Fibroblast of gingiva (primary cell): ENCODE results near the gene GBF1.
"Not testable (repeated sequence)": the region's sequence is repeated elsewhere in the genome, so short reads cannot be mapped to it uniquely, and the experiment has no call there.

Source experiments
- DNase-seq: peaks from one replicate; pipeline ENCODE4 v3.0.0-alpha.2; 2011; ENCODE audit warnings: low read depth

GBF1 gene

DNA sequence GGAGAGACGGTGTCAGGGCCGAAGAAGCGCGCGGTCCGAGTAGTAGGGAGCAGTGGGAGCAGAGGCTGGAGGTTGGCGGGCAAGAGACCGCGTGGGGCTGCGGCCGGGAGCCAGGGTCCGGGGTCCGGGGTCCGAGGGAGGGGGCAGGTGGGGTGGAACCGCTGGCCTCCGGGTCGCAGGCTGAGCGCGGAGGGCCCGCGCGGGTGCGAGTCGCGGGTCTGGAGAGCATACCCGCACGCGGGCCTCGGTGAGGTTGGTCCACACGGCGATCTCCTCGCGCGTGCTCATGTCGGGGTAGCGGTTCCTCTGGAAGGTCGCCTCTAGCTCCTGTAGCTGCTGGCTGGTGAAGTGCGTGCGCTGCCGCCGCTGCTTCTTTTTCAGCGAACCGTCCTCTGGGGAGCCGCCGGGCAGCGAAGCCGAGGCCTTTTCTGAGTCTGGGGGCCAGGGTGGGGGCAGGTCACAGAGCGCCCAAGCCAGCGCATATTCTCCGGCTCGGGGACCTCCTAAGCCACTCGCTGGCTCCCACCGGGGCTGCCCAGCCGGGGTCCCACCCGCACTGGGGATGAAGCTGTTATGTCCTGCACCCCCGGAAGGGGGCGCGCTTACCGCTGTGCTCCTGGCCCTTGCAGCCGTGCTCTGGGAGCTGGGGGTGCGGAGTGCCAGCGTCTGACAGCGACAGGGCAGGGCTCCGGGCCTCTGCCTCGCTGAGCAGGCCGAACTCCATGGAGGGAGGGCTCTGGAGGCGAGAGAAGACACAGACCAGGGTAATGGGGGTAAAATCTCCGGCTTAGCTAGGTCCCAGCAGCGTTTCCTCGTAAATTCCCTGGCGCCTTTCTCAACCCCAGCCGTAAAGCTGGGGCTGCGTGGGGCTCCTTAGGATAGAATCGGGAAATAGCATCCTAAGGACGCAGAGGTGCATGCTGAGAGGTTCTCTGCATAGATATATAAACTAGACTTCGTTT, 13.7 kb upstream of the GBF1 start:
- no peak for DNase-seq

DNA sequence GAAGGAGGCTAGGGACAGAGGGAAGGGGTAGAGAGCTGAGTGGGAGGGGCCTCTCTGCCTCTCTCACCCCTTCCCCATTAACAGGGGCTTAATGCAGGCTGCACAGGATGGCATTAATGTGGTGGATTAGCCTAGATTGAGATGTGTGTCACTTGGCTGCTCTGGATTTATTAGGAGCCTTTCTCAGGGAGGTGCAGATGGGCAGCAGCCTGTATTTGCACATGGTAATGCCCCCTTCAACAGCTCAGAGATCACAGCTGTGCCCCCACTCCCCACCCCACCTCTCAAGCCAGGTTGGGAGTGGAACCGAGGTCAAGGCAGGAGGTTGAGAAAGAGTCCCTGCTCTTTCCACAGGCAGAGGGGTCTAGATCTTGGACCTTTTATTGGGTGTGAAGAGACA, 11.3 kb upstream of the GBF1 start:
- no peak for DNase-seq

DNA sequence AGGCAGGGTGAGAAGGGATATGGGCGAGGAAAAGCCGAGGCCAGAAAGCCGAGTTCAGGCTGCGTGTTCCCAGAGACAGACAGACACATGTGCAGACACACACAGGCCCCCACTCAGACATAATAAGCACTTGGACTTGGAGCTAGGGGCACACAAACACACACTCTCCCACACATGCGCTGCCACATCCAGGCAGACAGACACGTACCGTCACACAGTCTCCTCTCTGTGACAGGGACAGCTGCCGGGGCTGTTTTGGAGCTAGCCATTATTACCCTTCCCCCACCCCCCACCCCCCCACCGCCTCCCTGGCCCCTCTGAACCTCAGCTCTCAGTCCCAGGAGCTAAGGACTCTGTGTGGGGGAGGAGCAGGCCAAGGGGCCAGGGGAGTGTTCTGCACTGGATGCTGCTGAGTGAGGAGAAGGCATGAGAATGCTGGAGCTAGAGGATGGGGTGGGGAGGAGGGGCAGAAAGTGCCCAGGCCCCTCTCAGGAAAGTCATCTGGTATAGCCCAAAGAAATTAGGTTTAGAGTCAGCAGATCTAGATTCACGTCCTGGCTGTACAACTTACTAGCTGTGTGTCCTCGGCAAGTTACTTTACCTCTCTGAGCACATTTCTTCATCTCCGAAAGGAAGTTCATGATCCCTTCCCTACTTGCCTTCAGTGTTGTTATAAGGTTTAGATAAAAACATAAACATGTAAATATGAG, 10.3 kb upstream of the GBF1 start:
- DNase-seq: no peak

DNA sequence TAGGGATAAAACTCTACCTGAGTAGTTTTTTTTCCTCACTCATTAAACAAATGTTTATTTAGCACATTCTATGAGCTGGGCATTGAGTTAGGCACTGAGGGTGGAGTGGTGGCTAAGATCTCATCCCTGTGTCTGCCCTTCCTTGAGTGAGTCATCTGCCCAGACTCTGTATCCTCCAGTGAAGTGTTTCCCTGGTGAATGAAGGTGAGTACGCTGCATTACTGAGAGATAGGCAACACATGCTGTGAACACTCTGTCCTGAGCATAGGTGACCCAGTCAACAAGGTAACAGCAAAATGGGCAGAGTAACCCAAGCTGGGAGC, 9.8 kb upstream of the GBF1 start:
- DNase-seq: no peak

DNA sequence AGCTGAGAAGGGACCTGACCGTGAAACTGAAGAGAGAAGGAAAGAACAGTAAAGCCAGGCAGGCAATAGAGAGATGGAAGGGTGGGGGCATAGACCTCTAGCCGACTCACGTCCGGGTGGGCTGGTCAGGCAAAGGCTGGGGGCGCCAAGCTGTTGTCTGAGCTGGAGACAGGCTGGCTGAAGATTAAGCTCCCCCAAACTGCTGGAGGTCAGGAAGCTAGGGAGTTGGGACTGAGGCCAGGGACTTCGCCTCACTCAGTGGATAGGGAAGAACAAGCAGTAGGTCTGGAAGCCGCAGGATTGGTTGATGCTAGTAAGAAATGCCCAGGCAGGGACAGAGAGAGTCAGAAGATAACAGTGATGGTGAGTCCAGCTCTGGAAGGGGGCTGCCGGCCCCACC, 9.3 kb upstream of the GBF1 start:
- no peak for DNase-seq

DNA sequence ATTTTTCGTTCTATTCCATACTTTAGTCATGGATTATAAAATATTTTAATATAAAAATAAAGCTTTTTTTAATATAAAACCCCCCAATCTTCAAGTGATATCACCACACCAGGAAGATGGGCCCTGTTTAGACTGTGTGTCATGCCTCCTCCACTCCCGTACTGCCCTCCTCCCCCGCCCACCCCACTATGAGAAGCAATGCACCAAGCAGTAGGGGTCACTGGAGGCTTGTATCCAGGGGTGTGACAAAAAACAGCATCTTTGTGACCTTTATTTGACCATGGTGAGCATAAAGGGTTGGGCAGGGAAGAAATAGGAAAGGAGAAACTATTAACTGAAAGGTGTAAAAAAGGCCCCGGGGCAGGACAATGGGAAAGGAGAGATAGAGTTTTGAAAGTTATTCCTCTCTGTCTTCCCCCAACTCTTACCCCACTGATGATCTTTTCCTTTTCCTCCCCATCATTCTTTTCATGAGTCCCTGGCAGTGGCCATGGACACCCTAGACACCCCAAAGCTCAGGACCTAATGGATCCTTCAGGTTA, 7.5 kb upstream of the GBF1 start:
- DNase-seq: no peak

DNA sequence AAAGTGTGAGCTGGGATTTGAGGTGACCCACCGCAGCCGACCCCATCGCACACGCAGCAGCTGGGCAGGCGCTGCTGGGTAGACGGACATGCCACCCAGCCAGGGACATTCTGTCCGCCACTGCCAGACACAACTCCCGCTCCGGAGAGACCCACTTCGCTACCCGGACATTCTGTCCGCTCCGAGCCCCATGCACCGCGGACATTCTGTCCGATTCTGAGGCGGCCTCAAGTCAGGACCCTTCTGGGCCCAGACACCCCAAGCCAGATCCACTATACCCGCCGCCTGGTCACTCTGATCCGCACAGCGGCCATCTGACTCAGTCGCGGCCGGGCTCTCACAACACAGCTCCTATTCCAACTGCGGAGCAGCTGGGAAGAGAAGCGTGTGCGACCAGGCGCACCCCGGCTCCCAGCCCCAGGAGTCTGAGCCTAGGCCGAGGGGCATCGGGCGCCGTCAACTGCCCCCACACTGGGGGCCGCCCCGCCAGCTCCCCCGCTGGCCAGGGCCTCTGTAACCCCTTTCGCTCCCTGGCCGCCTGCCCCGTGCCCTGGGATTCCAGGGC, 4.8 kb upstream of the GBF1 start:
- DNase-seq: no peak

DNA sequence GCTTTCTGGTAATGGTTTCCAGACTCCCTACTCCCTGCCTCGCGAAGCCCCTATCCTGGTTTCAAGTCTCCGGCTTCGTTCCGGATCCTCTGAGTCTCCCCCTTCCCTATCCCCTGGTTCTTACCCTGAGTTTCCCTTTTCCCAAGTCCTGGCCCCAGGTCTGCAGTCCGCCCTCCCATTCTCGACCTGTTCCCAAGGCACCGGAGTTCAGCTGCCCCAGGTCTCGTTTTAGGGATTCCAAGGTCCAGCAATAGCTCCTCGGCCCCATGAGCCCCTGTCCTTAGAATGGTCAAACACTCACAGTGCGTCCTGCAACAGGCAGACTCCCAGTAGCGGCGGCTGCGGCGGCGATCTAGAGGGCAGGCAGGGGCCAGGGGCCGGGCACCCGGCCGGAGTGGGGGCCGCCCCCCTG, 4.3 kb upstream of the GBF1 start:
- no peak for DNase-seq

DNA sequence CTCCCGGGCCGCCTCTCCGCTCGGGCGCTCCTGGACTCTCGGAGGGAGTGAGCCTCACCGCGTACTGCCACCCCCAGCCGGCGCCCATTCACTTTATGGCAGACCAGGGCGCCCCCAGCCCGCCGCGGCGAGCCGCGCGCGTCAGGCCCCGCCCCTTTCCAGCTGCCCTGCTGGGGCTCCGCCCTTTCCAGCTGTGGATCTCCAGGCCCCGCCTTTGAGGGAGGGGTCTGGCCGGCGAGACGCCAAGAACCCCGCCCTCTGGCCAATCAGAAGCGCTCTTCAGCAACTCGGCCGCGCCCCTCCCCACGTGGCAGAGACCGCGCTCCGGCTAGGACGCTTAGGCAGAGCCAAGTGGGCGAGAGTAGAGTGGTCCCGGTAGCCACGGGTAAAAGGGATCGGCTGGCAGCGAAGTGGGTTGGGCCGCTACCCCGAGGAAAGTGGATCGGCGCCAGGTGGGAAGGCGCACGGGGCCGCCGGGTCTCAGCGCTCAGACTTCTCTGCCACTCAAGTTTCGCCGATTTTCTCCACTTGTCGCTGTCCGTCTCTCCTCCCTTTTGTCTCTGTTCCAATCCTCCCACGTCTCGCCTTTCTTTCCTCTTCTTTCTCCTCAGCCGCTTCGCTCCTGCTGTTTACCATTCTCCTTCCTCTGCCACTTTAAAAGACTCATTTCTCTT, 3.8 kb upstream of the GBF1 start, which contains the start of gene PITX3:
PITX3 (minus strand) TSS at position 69 of the 674 bp plus-strand sequence. CDS start 9,432 bp downstream, outside the sequence.
- peak; percentile 90 for DNase-seq

DNA sequence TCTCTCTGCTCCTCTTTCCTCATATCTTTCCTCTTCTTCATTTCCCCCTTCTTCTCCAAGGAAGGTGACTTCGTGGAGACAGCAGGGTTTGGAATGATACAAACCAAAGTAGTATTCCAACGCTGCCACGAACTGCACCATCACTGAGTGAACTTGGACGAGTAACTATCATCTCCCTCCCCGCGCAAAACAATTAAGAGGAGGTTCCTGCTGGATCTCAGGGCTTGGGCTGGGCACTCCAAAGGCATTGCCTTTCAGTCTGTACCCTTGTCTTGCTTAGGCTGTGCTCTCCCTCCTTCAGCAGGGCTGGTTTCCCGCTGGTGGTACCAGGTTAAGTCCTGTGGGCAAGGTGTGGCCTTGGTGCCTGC, 3.2 kb upstream of the GBF1 start:
- DNase-seq: no peak

DNA sequence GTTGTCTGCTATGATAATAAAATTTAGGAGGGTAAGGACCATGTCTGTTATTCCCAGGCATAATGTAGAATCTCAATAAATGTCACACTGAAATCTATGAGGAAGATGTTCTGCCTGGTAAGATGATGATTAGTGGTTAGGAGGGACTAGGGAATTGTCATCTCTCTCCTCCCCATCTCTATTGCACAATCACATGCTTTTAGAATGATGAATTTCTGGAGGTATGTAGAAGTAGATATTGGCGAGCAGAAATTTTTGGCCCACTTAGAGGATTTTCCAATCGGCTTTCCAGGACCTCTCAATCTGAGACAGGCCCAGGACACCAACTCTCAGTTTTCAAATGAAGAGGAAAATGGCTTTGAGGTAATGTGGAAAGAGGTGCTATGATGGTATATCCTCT, 2.0 kb upstream of the GBF1 start:
- DNase-seq: peak; percentile 83

DNA sequence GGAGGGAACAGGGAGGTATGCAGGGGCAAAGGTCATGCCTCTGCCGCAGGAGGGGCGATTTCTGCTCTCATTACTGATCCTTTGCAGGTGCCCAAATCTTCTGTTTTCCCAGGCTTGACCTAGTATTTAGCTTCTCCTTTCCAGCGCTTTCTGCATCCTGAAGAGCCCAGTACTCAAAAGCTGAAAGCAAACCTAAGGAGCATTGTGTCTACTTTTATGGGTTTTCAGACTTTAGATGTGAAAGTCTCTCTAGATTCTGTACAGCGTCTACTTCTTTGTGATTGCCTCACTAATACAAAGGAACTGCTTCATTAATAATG, 560 bp downstream of the GBF1 start:
- no peak for DNase-seq

DNA sequence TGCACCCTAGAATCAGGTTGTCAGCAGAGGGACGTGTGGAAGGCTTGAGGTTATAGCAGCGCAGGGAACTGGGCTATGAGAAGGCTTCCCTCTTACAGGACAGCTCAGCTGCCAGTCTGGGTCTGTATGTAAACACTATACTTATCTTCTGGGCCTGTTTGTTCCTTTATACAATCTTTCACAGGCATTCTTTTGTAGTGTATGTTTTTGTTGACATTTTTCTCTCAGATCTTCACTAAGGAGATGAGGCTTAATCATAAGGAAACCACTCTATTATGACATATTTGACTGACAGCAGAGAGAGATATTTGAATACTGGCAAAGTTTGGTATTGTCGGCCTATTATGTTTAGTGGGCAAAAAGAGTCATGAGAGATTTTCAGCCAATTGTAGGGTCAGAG, 929 bp downstream of the GBF1 start:
- DNase-seq: peak; percentile 37

DNA sequence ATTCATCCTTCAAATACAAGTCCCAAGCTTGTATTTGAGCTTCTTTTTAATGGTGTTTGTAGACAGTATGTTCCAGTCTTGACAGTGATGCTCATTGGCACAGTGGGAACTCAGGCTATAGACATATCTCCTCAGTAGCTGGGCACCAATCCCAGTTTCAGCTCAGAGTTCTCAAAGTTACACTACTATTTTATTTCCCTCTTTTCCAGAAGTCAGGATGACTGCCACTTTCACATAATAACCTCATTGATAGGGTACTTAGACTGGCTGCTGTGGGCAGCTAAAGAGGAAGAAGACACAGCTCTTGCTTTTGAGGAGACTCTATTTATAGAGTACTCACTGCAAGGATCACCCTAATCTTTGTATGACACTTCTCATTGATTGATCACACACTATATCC, 2.4 kb downstream of the GBF1 start:
- no peak for DNase-seq

DNA sequence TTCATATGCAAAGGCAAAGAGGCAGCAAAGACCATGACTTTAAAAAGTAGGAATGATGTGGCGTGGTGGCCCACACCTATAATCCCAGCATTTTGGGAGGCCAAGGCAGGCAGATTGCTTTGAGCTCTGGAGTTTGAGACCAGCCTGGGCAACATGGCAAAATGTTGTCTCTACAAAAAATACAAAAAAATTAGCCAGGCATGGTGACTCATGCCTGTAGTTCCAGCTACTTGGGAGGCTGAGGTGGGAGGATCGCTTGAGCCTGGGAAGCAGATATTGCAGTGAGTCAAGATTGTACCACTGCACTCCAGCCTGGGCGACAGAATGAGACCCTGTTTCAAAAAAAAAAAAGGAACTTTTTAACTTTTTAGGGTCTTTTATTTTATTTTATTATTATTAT, 7.2 kb downstream of the GBF1 start:
- DNase-seq: not testable (repeated sequence)

DNA sequence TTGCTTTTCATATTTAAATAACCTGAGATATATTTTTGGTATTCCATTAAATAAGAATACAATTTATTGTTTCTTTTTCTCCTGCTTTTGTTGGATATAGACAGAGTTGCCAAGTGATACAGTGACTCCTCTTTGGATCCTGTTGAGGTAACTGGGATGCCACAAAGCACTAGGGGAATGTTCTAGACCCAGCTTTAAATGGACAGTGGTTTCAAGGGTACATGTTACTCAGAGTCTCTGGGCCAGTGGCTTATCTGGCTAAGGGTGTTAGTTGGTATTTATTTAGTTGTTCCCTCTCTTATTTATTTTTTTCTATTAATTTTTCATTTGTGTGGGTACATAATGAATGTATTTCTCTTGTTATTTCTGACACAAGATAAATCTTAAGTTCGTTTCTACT, 9.1 kb downstream of the GBF1 start:
- no peak for DNase-seq

DNA sequence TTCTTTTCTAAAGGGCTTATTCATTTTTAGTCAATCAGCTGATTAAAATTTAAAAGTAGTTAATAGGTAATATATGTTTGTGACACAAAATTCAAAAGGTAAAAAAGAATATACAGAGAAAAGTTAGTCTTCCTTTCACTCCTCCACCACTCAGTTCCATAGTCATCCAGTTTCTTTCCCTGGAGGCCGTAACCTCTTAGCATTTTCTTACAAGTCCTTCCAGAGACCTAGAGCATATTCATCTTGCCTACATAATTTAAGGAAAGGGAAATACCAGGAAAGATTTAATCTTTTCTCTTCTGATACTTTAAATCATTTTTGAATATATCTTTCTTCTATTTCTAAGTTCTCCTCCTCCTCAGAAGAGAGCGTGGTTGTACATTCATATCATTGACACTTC, 10.1 kb downstream of the GBF1 start:
- DNase-seq: no peak

DNA sequence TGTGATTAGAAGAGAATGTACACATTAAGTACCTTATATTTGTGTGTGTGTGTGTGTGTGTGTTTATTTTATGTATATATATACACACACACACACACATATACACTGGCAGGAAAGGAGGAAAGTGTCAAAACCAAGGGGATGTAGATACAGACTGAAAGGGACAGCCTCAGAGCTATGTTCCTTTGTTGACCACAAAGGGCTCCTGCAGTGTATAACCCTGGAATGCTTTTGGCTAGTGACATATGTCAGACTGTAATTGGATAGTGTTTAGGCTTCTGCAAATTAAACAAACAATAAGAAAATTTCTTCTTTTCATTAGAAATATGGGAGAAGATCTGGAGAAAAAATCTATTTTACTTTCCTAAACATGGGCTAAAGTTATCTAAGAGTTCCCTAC, 15.9 kb downstream of the GBF1 start:
- DNase-seq: peak; percentile 25

DNA sequence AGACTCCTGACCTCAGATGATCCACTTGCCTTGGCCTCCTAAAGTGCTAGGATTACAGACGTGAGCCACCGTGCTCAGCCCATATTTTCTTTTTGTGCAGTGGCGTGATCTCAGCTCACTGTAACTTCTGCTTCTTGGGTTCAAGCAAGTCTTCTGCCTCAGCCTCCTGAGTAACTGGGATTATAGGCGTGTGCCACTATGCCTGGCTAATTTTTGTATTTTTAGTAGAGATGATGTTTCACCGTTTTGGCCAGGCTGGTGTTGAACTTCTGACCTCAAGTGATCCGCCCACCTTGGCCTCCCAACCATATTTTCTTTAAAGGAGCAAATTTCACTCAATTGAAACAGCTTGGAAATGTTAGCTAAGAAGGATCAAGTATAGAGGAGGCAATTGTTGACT, 16.5 kb downstream of the GBF1 start:
- no peak for DNase-seq

DNA sequence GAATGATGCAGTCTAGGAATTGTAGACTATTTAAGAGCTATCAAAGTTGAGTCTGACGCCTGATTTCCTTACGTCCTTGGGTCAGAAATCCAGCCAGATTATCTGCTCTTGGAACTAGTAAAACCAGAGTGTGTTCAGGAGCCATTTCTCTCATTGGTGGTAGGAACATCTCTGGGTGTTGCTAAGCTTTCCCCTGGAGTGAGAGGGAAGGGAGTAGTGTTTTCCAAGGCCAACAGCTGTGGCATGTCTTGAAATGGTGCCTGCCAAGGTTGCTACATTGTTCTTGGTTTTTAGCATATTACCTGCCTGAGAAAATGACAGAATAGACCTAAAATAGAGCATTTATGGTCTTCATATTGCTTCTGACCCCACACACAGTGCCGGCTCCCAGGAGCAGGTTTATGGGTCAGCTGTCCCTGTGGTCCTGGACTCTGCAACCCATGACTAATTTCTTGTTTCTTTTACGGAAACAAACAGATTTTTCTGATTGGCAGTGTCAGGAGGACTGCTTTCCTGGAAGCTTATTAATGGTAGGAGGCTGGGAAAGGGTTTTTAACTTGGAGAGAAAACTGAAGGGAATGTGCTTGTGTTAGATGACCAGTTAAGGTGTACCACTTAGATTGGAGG, 17.5 kb downstream of the GBF1 start:
- no peak for DNase-seq

DNA sequence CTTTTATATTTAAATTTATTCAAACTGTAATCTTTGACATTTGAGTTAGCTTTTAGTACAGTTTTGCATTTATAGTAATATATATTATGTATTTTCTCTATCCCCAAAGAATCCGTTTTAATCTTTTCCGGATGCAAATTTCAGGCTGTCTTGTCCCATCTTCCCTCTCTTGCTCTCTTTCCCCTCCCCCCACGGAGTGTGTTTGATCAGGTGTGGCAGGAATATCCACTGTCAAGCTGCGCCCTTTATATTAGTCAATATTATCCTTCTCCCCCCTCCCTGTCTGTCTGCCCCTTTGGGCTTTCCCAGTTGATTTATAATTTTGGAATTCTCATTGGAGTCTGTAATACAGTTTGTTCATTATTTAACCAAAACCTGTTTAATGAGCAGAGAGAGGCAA, 19.0 kb downstream of the GBF1 start:
- no peak for DNase-seq

DNA sequence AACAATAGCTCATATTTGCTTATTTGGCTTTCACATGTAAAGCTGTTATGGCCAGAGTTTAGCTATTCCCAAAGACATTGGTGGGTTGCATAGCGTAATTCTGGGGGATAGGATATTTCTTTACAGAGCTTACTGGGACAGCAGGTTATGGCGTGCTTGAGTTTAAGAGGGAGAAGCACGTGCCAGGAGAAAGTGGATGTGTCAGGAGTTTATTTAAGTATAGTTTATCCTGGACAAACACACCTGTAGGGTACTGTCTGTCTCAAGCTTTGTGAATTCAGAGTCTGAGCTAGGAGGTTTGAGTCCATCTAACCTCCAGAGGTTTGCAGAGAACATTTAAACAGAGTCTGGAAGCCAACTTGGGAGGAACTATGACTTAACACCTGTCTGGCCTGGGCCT, 21.3 kb downstream of the GBF1 start:
- no peak for DNase-seq
